CD4-positive, alpha-beta T cell (primary cell): ENCODE results near the gene CD6. TPM values are rescaled to one million over a fixed set of nuclear protein-coding genes. Genes with fewer than 3 reads are reported as not detected.

Experiments
- ATAC-seq: fragments of 200-7000 bp; cut with Tn5 transposase; one replicate; pipeline ENCODE4 v1.10.0; 2022; ENCODE audit warnings: mild to moderate bottlenecking; ENCODE audit not compliant: poor library complexity
- CTCF ChIA-PET: fragments of 350-600 bp; sonication (Branson Sonifier 250); formaldehyde crosslinking; loops from one replicate; lab custom pipeline; 2021; ENCODE audit warnings: antibody characterized with exemption, inconsistent platforms; lab: Charles Lee
- POLR2A ChIA-PET: fragments of 350-600 bp; sonication (Branson Sonifier 250); formaldehyde crosslinking; loops from one replicate; lab custom pipeline; 2021; ENCODE audit warnings: antibody characterized with exemption, inconsistent platforms; lab: Charles Lee
- DNase-seq, 14 experiments: peaks; one replicate each; pipeline ENCODE4 v3.0.0-alpha.2; 2013 to 2020; ENCODE audit warnings: mixed read lengths in 2 of 14
- H3K27ac ChIP-seq, 2 donors: one replicate each; pipeline versions ENCODE4 v1.5.1 to v1.7.0; 2013; ENCODE audit warnings: low read length in 2 of 2, low read depth in 1 of 2, mild to moderate bottlenecking in 1 of 2
- H3K27me3 ChIP-seq, 2 experiments: 1 replicate in 1 of 2; 2 replicates in 1 of 2; pipeline versions ENCODE4 v1.6.1 to v1.7.0; 2013; ENCODE audit warnings: low read length in 2 of 2, control low read depth in 1 of 2, mild to moderate bottlenecking in 1 of 2, moderate library complexity in 1 of 2; ENCODE audit not compliant: insufficient read depth in 2 of 2, control insufficient read depth in 1 of 2
- H3K36me3 ChIP-seq: one replicate; pipeline ENCODE4 v1.6.1; 2013; ENCODE audit warnings: low read length, control low read depth; ENCODE audit not compliant: insufficient read depth
- H3K4me1 ChIP-seq: one replicate; pipeline ENCODE4 v1.6.1; 2013; ENCODE audit warnings: low read length, control low read depth; ENCODE audit not compliant: insufficient read depth
- H3K4me3 ChIP-seq: one replicate; pipeline ENCODE4 v1.5.1; 2013; ENCODE audit warnings: mild to moderate bottlenecking, low read length, moderate library complexity
- H3K9me3 ChIP-seq, 2 experiments: 1 replicate in 1 of 2; 2 replicates in 1 of 2; pipeline versions ENCODE4 v1.6.1 to v1.7.0; 2013; ENCODE audit warnings: low read length in 2 of 2, mild to moderate bottlenecking in 2 of 2, control low read depth in 1 of 2, moderate library complexity in 1 of 2; ENCODE audit not compliant: control insufficient read depth in 1 of 2, insufficient read depth in 1 of 2
- H3K27ac Mint-ChIP-seq: one replicate; pipeline ENCODE4 v1.8.0; 2020; ENCODE audit warnings: mixed read lengths
- H3K27me3 Mint-ChIP-seq: one replicate; pipeline ENCODE4 v1.8.0; 2021; ENCODE audit warnings: mixed read lengths
- H3K36me3 Mint-ChIP-seq: one replicate; pipeline ENCODE4 v1.8.0; 2021; ENCODE audit warnings: low read depth, mixed read lengths
- H3K4me1 Mint-ChIP-seq: one replicate; pipeline ENCODE4 v1.8.0; 2021; ENCODE audit warnings: low read depth, mixed read lengths
- H3K4me3 Mint-ChIP-seq: one replicate; pipeline ENCODE4 v1.8.0; 2020; ENCODE audit warnings: mild to moderate bottlenecking, mixed read lengths
- H3K9me3 Mint-ChIP-seq: one replicate; pipeline ENCODE4 v1.8.0; 2020; ENCODE audit warnings: mixed read lengths
- intact Hi-C, 2 experiments: fragments of 100-400 bp; cut with DNase I in 1 of 2; cut with micrococcal nuclease in 1 of 2; formaldehyde crosslinking; loops; one replicate each; pipeline versions ENCODE4 v1.15.1 to v1.9.0; 2023 to 2025; cut with DNase I, micrococcal nuclease
- total RNA-seq, 174 experiments: library from RNA in 2 of 174; stranded (reverse) in 2 of 174; gene quantifications; one replicate each; pipeline ENCODE4 v1.2.3 and lab custom pipeline; 2021 to 2026
- TF ChIP-seq, protein P1 (sequence below): fragments of 200-600 bp; IDR thresholded peaks from one replicate; pipeline ENCODE4 v1.8.0; 2022; ENCODE audit warnings: antibody characterized with exemption, mild to moderate bottlenecking

CD6 gene
- total RNA-seq, 2 experiments from 2014 or later, result 814 to 827 TPM

DNA sequence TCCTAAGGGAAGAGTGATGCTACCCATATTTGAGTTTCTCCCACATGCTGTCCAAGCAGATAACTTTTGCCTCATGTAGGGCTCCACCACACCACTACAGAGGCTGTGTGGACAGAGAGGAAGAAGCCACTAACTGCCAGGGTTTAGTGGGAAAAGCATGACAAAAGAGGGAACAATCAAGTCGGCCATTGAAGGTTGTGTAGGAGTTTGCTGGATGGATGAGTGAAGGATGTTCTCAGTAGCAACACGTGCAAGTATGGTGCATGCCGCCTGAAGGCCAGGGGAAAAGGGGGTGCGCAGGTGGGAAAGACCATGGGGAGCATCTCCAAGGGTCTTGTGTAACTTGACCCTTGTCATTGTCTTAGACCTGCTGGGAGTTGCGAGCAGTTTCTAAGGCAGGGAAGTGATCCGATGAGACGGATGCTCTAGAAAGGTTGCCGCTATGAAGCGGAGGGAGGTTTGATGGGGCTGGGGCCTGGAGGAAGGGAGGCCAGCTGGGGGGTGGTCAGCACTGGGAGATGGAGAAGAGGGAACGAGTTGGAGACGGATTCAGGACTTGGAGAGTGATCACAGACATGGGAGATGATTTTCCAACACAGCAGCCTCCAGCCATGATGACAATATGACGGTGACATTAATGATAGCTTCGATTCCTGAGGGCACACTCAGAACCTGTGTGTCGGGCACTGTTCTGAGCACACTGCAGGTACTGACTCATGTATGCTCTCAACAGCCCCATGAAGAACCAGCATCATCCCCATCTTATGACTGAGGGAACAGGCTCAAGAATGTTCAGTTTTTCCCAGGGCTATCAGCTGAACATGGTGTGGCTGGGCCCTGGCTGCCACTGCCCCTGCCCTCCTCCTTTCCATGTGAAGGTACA, 53.7 kb downstream of the CD6 start:
- peak in 3 of 14 experiments; percentile 48 to 61 (median 57) for DNase-seq
- no peaks in the 10 kb centered on the region for H3K27me3 ChIP-seq
- H3K9me3 Mint-ChIP-seq, result no peaks in the 10 kb centered on the region
- ATAC-seq, result no peak
- intact Hi-C loops, result loop anchor here in 1 of 2 experiments (5.0 kb wide), 3 partner anchors 38 to 102 kb away; no protein-coding TSS in a partner anchor
- POLR2A ChIA-PET, result interaction anchor here (0.7 to 7.2 kb wide), 30 partner anchors 8 to 135 kb away, joined by 3 to 307 read pairs (median 9); partner anchors contain the start of genes CD5, TMEM109 and VPS37C
- peak overlapping the region; percentile 99 for H3K27ac Mint-ChIP-seq
- H3K27me3 Mint-ChIP-seq, result no peaks in the 10 kb centered on the region
- CTCF ChIA-PET, result interaction anchor here (0.7 to 1.5 kb wide), 4 partner anchors 17 to 110 kb away, joined by 3 to 4 read pairs (median 3); no protein-coding TSS in a partner anchor
- peak overlapping the region; percentile 87 for H3K4me3 Mint-ChIP-seq
- H3K9me3 ChIP-seq, result no peaks in the 10 kb centered on the region
- H3K4me3 ChIP-seq, result peak overlapping the region; percentile 15
- H3K27ac ChIP-seq, result peak overlapping the region; percentile 71 to 84
- H3K36me3 Mint-ChIP-seq, result peaks cover 20% of the 10 kb centered on the region
- H3K36me3 ChIP-seq, result peaks cover 10% of the 10 kb centered on the region
- H3K4me1 Mint-ChIP-seq, result peaks cover 89% of the 10 kb centered on the region
- H3K4me1 ChIP-seq, result peaks cover 92% of the 10 kb centered on the region
- TF ChIP-seq, protein P1, sequence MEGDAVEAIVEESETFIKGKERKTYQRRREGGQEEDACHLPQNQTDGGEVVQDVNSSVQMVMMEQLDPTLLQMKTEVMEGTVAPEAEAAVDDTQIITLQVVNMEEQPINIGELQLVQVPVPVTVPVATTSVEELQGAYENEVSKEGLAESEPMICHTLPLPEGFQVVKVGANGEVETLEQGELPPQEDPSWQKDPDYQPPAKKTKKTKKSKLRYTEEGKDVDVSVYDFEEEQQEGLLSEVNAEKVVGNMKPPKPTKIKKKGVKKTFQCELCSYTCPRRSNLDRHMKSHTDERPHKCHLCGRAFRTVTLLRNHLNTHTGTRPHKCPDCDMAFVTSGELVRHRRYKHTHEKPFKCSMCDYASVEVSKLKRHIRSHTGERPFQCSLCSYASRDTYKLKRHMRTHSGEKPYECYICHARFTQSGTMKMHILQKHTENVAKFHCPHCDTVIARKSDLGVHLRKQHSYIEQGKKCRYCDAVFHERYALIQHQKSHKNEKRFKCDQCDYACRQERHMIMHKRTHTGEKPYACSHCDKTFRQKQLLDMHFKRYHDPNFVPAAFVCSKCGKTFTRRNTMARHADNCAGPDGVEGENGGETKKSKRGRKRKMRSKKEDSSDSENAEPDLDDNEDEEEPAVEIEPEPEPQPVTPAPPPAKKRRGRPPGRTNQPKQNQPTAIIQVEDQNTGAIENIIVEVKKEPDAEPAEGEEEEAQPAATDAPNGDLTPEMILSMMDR, result no peak

DNA sequence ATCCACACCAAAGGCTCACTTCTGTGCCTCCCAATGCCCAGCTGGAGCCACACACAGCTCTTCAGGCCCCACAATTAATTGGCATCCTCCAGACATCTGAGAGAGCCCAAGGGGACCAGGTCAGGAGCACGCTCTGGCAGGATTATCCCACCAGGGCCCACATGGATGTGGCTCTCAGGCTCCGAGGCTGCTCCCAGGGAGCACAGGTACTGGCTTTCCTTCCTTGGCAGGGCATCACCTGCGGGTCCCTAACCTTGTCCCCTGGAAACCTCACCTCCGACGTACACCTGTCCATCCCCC, 54.3 kb downstream of the CD6 start:
- intact Hi-C loops, result loop anchor here in 1 of 2 experiments (1.0 to 2.0 kb wide), 5 partner anchors 17 to 77 kb away; partner anchors contain the start of gene CD5
- peak overlapping the region; percentile 99 for H3K27ac Mint-ChIP-seq
- Histone ChIP-seq H3K27me3 (no peaks in the 10 kb centered on the region), H3K36me3 (peaks cover 6% of the 10 kb centered on the region), H3K4me3 (peak overlapping the region; percentile 15), H3K27ac (peak overlapping the region; percentile 71 to 84), H3K4me1 (peaks cover 86% of the 10 kb centered on the region), H3K9me3 (no peaks in the 10 kb centered on the region)
- H3K4me1 Mint-ChIP-seq, result peaks cover 88% of the 10 kb centered on the region
- TF ChIP-seq, protein P1, result no peak
- peak overlapping the region; percentile 87 for H3K4me3 Mint-ChIP-seq
- ATAC-seq (peak; percentile 1), DNase-seq (peak in 1 of 14 experiments; percentile 29)
- ChIA-PET POLR2A (interaction anchor here (0.7 to 7.2 kb wide), 35 partner anchors 8 to 135 kb away, joined by 3 to 307 read pairs (median 6); partner anchors contain the start of genes CD5, TMEM109 and VPS37C), CTCF (interaction anchor here (0.7 to 1.5 kb wide), 3 partner anchors 16 to 110 kb away, joined by 3 to 4 read pairs (median 3); no protein-coding TSS in a partner anchor)
- no peaks in the 10 kb centered on the region for H3K27me3 Mint-ChIP-seq
- H3K36me3 Mint-ChIP-seq, result peaks cover 14% of the 10 kb centered on the region
- no peaks in the 10 kb centered on the region for H3K9me3 Mint-ChIP-seq
